HG03457 (cell line): Measurements from ENCODE around the gene TEAD1.

Experiments used
- ATAC-seq: cut with Tn5 transposase; IDR thresholded peaks from one replicate; pipeline ENCODE4 v1.9.1; 2021; ENCODE audit warnings: moderate number of reproducible peaks; ENCODE audit not compliant: unreplicated experiment

TEAD1 gene

GRCh38 chr11:12968826-12969225 lies 294.6 kb downstream of the TEAD1 start:
- no peak for ATAC-seq

GRCh38 chr11:12971955-12972354 lies 297.7 kb downstream of the TEAD1 start:
- no peak for ATAC-seq

- no peak for ATAC-seq
These were observed 299.4 kb downstream of the TEAD1 start for GRCh38 chr11:12973528-12974181.

GRCh38 chr11:12975195-12975594 lies 301.0 kb downstream of the TEAD1 start:
- ATAC-seq, result no peak

GRCh38 chr11:12979928-12980689 lies 305.9 kb downstream of the TEAD1 start:
- ATAC-seq, result no peak

- no peak for ATAC-seq
These were observed 307.7 kb downstream of the TEAD1 start for GRCh38 chr11:12981676-12982522.

- ATAC-seq, result no peak
These were observed 309.1 kb downstream of the TEAD1 start for GRCh38 chr11:12983336-12983735.

GRCh38 chr11:12986194-12986898 lies 312.1 kb downstream of the TEAD1 start:
- no peak for ATAC-seq

GRCh38 chr11:12989428-12990161 lies 315.4 kb downstream of the TEAD1 start:
- no peak for ATAC-seq

GRCh38 chr11:12990162-12990480 lies 315.9 kb downstream of the TEAD1 start:
- ATAC-seq, result no peak

- ATAC-seq, result no peak
These were observed 317.2 kb downstream of the TEAD1 start for GRCh38 chr11:12991426-12991825.

- no peak for ATAC-seq
These were observed 319.4 kb downstream of the TEAD1 start for GRCh38 chr11:12993626-12994025.
